Glomerular endothelial cell (primary cell): ENCODE results near the gene CACNA1D. TPM values are rescaled to one million over a fixed set of nuclear protein-coding genes. Genes with fewer than 3 reads are reported as not detected.

ENCODE experiments used
- DNase-seq: peaks from one replicate; pipeline ENCODE4 v3.0.0-alpha.2; 2011; ENCODE audit warnings: low read depth, low spot score; ENCODE audit errors: extremely low read depth
- total RNA-seq: library from RNA; depleted of rRNA; stranded (reverse); fragments of >200 nt; gene quantifications from 2 replicates; pipeline ENCODE4 v1.2.3, GENCODE V29; 2015

CACNA1D gene
- total RNA-seq, 1 donor from 2014 or later, result not detected

GRCh38 chr3:53731934-53732624 is 237.7 kb downstream of the CACNA1D start:
- DNase-seq, result no peak

DNA sequence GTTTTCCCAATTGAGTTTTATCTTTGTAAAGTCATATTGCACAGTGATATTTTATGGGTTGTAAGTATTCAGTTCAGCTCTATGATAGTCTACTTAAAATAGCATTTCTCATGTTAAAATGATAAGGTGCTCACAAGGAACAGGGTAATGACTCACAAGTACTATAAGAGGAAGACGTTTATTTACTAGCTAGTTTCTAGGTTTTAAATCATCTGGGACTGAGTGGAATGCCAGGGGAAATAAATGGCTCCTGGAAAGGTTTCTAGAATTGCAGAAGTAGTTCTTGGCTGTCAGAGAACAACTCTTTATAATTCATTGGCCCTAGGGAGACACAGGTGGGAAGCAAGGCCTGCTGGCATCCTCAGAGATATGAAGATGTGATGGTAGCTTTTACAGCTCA is 239.0 kb downstream of the CACNA1D start:
- DNase-seq, result no peak

GRCh38 chr3:53739966-53740365 is 245.6 kb downstream of the CACNA1D start:
- DNase-seq, result no peak

DNA sequence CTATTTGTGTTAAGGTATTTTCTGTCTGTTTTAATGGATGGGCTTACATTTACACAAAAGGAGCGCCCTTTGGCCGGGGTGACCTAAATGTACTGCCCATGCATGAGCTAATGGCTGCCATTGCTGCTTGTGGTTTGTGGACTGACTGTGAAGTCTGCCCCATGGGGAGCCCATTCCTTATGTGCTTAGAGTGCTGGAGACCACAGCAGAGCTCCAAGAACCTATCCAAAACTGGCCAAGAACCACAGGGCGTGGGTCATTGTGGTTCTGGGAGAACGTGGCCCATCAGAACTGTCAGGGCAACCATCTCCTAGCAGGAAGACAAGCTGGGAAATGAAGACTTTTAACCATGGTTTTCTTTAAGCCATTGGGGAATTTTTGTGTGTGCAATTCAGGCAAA is 246.5 kb downstream of the CACNA1D start:
- DNase-seq, result no peak

DNA sequence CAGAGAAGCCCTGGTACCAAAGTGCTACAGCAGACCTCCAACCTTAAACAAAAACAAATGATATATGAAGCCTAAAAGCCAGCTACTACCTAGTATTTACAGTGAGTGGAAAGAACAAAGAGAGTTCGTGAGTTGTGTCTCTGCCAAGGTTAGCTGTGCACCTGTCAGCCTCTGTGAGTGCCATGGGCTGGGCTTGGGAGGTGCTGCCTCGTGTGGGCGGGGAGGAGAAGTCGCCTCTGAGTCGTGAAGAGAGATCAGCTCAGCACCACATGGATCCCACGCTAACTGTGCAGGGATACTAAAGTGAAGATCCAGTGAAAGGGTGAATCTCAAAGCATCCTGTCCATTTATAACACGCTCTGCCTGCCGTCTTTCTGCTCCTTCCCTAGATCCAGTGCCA is 249.9 kb downstream of the CACNA1D start:
- no peak for DNase-seq

- DNase-seq, result no peak
Observed at GRCh38 chr3:53747559-53747958, 253.1 kb downstream of the CACNA1D start.

GRCh38 chr3:53748512-53749271 is 254.3 kb downstream of the CACNA1D start:
- no peak for DNase-seq

- DNase-seq, result no peak
Observed at GRCh38 chr3:53749448-53749847, 255.0 kb downstream of the CACNA1D start.

GRCh38 chr3:53750253-53751210 is 256.1 kb downstream of the CACNA1D start:
- no peak for DNase-seq

GRCh38 chr3:53753518-53754183 is 259.2 kb downstream of the CACNA1D start:
- DNase-seq, result no peak

GRCh38 chr3:53754325-53754724 is 259.9 kb downstream of the CACNA1D start:
- no peak for DNase-seq

DNA sequence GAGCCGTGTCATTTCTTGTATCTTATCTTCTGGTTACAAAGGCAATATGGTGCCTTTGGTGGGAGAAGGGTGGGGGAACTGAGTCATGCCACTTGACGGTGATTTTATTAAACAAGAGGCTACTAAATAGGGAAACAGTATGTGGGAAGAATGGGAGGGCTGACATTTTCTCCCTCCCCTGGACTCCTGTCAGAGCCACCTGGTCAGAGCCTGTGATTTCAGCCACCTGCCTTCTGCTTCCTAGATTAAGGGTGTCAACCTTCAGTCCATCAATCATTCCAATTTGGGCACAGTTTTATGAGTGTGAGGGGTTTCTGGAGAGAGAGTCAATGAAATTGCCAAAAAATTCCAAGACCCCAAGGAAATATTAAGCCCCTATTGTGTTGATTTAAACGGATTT is 264.4 kb downstream of the CACNA1D start:
- no peak for DNase-seq

- DNase-seq, result no peak
Observed at GRCh38 chr3:53763353-53763752, 268.9 kb downstream of the CACNA1D start.

DNA sequence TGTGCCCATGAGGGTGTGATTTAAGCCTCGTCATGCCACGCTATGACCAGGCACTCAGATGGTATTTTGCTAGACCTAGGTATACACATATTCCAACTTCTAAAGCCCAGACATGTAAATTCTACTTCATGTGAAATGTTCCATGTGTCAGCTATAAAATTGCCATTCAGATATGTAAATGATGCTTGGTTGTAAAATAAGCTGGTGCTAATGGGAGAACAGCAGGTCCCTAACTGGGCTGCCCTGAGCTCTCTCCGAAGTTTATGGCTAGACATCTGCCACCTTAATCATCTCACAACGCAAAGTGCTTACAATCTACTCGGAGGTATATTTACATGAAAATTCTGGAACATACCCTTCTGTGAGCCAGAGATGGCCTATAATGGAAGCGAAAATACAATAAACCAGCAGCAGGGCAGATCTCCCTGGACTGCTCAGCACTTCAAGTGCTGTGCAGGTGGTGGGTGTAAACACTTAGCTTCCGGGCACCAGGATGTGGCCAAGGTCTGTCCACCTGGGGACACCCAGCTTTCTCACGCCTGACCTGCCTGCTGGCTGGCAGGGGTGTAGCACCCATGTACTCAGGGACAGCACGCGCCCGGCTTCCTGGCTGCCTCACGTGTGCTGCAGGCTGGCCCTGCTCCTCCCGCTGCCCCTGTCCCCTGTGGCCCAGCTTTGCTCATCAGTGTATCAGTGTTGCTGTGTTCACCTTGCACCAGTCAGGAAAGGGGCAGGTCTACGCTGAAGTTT is 269.8 kb downstream of the CACNA1D start:
- no peak for DNase-seq

DNA sequence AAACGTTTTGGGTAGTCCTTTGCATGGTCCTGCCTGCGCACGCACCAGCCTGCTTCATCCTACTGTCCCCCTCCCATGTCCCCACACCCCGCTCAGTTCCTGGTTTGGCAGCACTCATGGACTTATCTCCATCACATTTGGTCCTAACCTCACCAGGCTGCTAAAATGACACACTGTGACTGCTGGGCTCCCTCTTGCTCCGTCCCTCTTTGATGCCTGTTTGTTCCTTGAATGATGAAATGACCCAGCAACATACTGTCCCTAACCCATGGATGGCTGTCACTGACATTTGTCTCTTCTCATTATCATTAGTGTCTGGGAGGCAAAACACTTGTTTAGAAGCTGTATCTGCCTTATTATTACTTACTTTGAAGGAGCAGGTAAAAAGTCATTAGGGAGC is 271.3 kb downstream of the CACNA1D start:
- DNase-seq, result no peak

DNA sequence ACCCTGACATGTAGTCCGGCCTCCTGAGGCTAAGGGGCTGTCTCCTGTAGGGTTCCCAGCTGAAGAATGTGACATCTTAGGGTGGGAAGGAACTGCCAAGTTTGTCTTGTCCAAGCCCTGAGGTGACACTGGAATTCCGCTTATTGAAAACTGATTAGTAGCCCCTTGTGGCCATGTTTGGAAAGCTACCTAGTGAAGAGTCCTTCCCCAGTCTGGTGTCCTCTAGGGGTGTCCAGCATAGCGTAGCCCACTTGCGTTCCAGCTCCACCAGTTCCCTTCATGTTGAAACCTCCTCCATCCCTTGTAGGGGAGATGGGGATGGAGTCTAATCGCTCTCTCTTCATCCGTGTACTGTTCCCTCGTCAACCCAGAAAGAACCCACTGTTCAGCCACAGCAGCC is 272.3 kb downstream of the CACNA1D start:
- DNase-seq, result no peak

DNA sequence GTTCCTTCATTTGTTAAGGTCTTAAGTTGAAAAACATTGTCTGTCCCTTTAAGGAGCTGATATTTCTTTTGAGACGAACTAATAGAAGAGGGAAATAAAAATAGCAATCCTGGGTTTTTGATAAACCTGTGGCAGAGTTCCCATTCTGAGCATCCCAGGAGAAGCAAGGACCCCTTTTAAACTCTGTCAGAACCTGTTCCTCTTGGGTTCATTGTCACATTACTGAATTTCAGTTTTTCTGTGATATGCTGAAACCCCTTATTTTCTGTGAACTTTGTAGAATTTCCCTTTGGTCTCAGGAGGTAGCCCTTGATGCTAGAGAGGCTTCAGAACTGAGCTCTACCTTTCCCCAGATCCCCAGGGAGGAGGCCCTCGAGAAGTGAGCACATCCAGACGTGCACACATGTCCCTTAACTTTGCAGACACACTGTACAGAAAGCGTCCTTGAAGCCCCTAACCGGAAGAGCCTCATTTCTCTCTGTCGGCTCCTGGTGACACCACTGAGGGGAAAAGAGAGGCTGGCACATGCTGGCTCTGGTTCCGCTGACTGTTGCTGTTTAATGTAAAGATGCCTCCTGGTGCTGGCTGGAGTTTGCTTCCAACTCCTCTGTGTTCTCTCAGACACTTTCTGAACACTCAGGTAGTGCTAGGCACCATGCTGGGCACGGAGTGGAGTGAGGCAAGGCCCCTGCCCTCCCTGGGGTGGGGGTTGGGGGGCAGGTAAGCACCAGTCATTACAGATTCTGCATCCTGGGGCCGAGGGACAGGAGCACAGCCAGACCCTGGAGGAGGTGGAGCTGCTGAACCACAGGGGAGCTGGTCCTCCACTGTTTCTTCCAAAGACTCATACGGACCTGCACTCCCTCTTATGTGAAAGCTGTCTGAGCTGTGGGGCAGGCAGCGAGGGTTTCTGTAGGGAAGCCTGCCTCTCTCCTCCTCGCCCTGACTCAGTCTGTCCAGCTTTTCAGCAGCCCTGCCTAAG is 274.4 kb downstream of the CACNA1D start:
- DNase-seq, result no peak

- DNase-seq, result no peak
Observed at GRCh38 chr3:53772562-53772961, 278.2 kb downstream of the CACNA1D start.

DNA sequence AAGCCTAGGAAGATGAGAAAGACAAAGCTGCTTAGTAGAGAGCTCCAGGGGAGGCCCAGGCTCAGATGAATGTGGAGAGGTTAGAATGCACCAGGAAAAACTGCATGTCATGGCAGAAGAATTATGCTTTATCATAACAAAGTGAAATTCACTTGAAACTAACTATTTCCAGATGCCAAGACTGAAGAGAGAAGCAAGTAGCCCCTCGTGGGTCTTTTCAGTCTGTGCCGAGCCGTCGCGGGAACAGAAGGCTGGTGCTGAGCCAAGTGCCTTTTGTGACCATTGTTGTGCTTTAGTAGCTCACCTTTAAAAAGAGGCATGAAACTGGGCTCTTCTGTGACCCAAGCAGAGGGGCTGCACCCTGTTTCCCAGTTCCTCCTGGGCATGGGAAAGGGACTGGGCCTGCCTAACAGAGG is 278.6 kb downstream of the CACNA1D start:
- DNase-seq, result no peak
